H9 (cell line): ENCODE measurements around the gene NUP107. TPM values are rescaled to one million over a fixed set of nuclear protein-coding genes. Genes with fewer than 3 reads are reported as not detected.

Source experiments
- DNase-seq: peaks from one replicate; pipeline ENCODE4 v3.0.0-alpha.2; 2017
- H2AFZ ChIP-seq: one replicate; pipeline ENCODE4 v1.6.1; 2013; ENCODE audit warnings: mild to moderate bottlenecking, low read length, control low read depth, moderate library complexity
- H2AK5ac ChIP-seq: 2 replicates; pipeline ENCODE4 v1.6.1; 2013; ENCODE audit warnings: low read length, control low read depth, mixed read lengths; ENCODE audit not compliant: insufficient read length
- H2BK120ac ChIP-seq: one replicate; pipeline ENCODE4 v1.6.1; 2013; ENCODE audit warnings: low read depth, mild to moderate bottlenecking, low read length, control low read depth, inconsistent platforms; ENCODE audit not compliant: poor library complexity, severe bottlenecking
- H2BK12ac ChIP-seq: 2 replicates; pipeline ENCODE4 v1.6.1; 2013; ENCODE audit warnings: low read length, control low read depth, mixed read lengths, low read depth; ENCODE audit not compliant: insufficient read length
- H2BK15ac ChIP-seq: 2 replicates; pipeline ENCODE4 v1.6.1; 2013; ENCODE audit warnings: low read depth, low read length, control low read depth
- H2BK20ac ChIP-seq: one replicate; pipeline ENCODE4 v1.6.1; 2013; ENCODE audit warnings: low read depth, mild to moderate bottlenecking, low read length, control low read depth, inconsistent platforms; ENCODE audit not compliant: poor library complexity, severe bottlenecking
- H2BK5ac ChIP-seq: 2 replicates; pipeline ENCODE4 v1.6.1; 2013; ENCODE audit warnings: low read length, control low read depth, mixed read lengths; ENCODE audit not compliant: insufficient read length
- H3K14ac ChIP-seq: 2 replicates; pipeline ENCODE4 v1.6.1; 2013; ENCODE audit warnings: low read length, control low read depth; ENCODE audit not compliant: insufficient read depth
- H3K18ac ChIP-seq: 2 replicates; pipeline ENCODE4 v1.6.1; 2013; ENCODE audit warnings: low read depth, mild to moderate bottlenecking, mixed read lengths, low read length, control low read depth; ENCODE audit not compliant: insufficient read length
- H3K23ac ChIP-seq: 2 replicates; pipeline ENCODE4 v1.6.1; 2013; ENCODE audit warnings: low read length, control low read depth, mixed read lengths, low read depth; ENCODE audit not compliant: insufficient read length
- H3K23me2 ChIP-seq: 2 replicates; pipeline ENCODE4 v1.6.1; 2013; ENCODE audit warnings: low read depth, mild to moderate bottlenecking, mixed read lengths, low read length, control low read depth; ENCODE audit not compliant: insufficient read length, poor library complexity, severe bottlenecking
- H3K27ac ChIP-seq: 2 replicates; pipeline ENCODE4 v1.5.1; 2013; ENCODE audit warnings: low read length, control low read depth, mixed read lengths, low read depth; ENCODE audit not compliant: insufficient read length
- H3K27me3 ChIP-seq: 2 replicates; pipeline ENCODE4 v1.6.1; 2013; ENCODE audit warnings: low read length, control low read depth, inconsistent platforms; ENCODE audit not compliant: insufficient read depth
- H3K4ac ChIP-seq: 2 replicates; pipeline ENCODE4 v1.6.1; 2013; ENCODE audit warnings: low read depth, mild to moderate bottlenecking, control low read depth, inconsistent platforms, low read length, moderate library complexity
- H3K4me1 ChIP-seq: 2 replicates; pipeline ENCODE4 v1.6.1; 2013; ENCODE audit warnings: low read length, control low read depth, inconsistent platforms; ENCODE audit not compliant: insufficient read depth
- H3K4me2 ChIP-seq: 2 replicates; pipeline ENCODE4 v1.6.1; 2013; ENCODE audit warnings: low read length, control low read depth, mixed read lengths; ENCODE audit not compliant: insufficient read length, insufficient read depth
- H3K56ac ChIP-seq: 2 replicates; pipeline ENCODE4 v1.6.1; 2013; ENCODE audit warnings: low read depth, mild to moderate bottlenecking, mixed read lengths, low read length, control low read depth; ENCODE audit not compliant: insufficient read length
- H3K79me1 ChIP-seq: 2 replicates; pipeline ENCODE4 v1.6.1; 2013; ENCODE audit warnings: low read depth, mild to moderate bottlenecking, moderate library complexity, low read length, control low read depth, inconsistent platforms; ENCODE audit not compliant: insufficient read depth, poor library complexity, severe bottlenecking
- H3K79me2 ChIP-seq: 2 replicates; pipeline ENCODE4 v1.6.1; 2013; ENCODE audit warnings: low read length, control low read depth, inconsistent platforms; ENCODE audit not compliant: insufficient read depth
- H3K9ac ChIP-seq: 2 replicates; pipeline ENCODE4 v1.6.1; 2013; ENCODE audit warnings: low read length, control low read depth, mixed read lengths; ENCODE audit not compliant: insufficient read length; ENCODE audit errors: extremely low read depth
- H3K9me3 ChIP-seq: one replicate; pipeline ENCODE4 v1.6.1; 2013; ENCODE audit warnings: low read depth, low read length, inconsistent platforms; ENCODE audit not compliant: control insufficient read depth
- H3T11ph ChIP-seq: one replicate; pipeline ENCODE4 v1.6.1; 2013; ENCODE audit warnings: mild to moderate bottlenecking, low read length, control low read depth, inconsistent platforms
- H4K20me1 ChIP-seq: one replicate; pipeline ENCODE4 v1.6.1; 2013; ENCODE audit not compliant: control insufficient read depth, insufficient read length, insufficient read depth
- H4K5ac ChIP-seq: 2 replicates; pipeline ENCODE4 v1.6.1; 2013; ENCODE audit warnings: low read depth, mild to moderate bottlenecking, mixed read lengths, low read length, control low read depth; ENCODE audit not compliant: insufficient read length
- H4K8ac ChIP-seq: replicated peaks from 2 replicates; pipeline ENCODE4 v1.6.1; 2013; ENCODE audit warnings: low read length, control low read depth, mixed read lengths, low read depth; ENCODE audit not compliant: insufficient read length
- H4K91ac ChIP-seq: 2 replicates; pipeline ENCODE4 v1.6.1; 2013; ENCODE audit warnings: low read depth, mild to moderate bottlenecking, moderate library complexity, mixed read lengths, low read length, control low read depth; ENCODE audit not compliant: insufficient read length
- H3K27ac Mint-ChIP-seq, 3 experiments: 2 replicates in 2 of 3; 3 replicates in 1 of 3; pipeline ENCODE4 v1.8.0; 2020 to 2021; ENCODE audit warnings: mixed read lengths in 3 of 3, mild to moderate bottlenecking in 1 of 3, moderate library complexity in 1 of 3
- H3K27me3 Mint-ChIP-seq: 2 replicates; pipeline ENCODE4 v1.8.0; 2021; ENCODE audit warnings: low read depth, mild to moderate bottlenecking, moderate library complexity, mixed read lengths
- H3K36me3 Mint-ChIP-seq, 3 experiments: 2 replicates in 2 of 3; 3 replicates in 1 of 3; pipeline ENCODE4 v1.8.0; 2020 to 2021; ENCODE audit warnings: low read depth in 3 of 3, mixed read lengths in 3 of 3; ENCODE audit not compliant: insufficient read depth in 1 of 3
- H3K4me1 Mint-ChIP-seq, 2 experiments: 2 replicates each; pipeline ENCODE4 v1.8.0; 2020; ENCODE audit warnings: mixed read lengths in 2 of 2
- H3K4me3 Mint-ChIP-seq, 2 experiments: 2 replicates in 1 of 2; 3 replicates in 1 of 2; pipeline ENCODE4 v1.8.0; 2020 to 2021; ENCODE audit warnings: mild to moderate bottlenecking in 2 of 2, mixed read lengths in 2 of 2, moderate library complexity in 1 of 2
- H3K9me3 Mint-ChIP-seq, 2 experiments: 2 replicates in 1 of 2; 3 replicates in 1 of 2; pipeline ENCODE4 v1.8.0; 2020; ENCODE audit warnings: mild to moderate bottlenecking in 2 of 2, mixed read lengths in 2 of 2, moderate library complexity in 1 of 2
- total RNA-seq: library from RNA; stranded (reverse); gene quantifications from 2 replicates; pipeline ENCODE4 v1.2.1, GENCODE V29; 2021
- TF ChIP-seq, protein P1 (sequence below): fragments of 200-600 bp; sonication (generic); conservative IDR thresholded peaks from 3 replicates; pipeline ENCODE4 v1.8.0; 2021; ENCODE audit warnings: antibody characterized with exemption, mild to moderate bottlenecking

The NUP107 gene
- total RNA-seq, 1 experiment from 2014 or later, result 147 TPM

DNA sequence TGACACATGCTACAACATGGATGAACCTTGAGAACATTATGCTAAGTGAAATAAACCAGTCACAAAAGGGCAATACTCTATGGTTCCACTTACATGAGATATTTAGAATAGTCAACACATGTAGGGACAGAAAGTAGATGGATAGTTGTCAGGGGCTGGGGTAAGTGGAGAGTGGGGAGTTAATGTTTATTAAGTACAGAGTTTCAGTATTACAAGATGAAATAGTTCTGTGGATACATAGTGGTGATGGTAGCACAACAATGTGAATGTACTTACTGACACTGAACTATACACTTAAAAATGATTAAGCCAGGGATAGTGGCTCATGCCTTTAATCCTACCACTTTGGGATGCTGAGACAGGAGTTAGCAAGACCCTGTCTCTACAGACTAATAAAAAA, 8.7 kb downstream of the NUP107 start:
- no peak overlapping the region for H4K5ac ChIP-seq
- H2AFZ ChIP-seq, result no peak overlapping the region
- Mint-ChIP-seq H3K27ac (no peak overlapping the region), H3K36me3 (peaks cover 49 to 75% (median 72%) of the 10 kb centered on the region in 3 experiments), H3K27me3 (no peaks in the 10 kb centered on the region), H3K4me3 (no peak overlapping the region), H3K4me1 (no peaks in the 10 kb centered on the region), H3K9me3 (no peaks in the 10 kb centered on the region)
- H2BK120ac ChIP-seq, result no peak overlapping the region
- no peaks in the 10 kb centered on the region for H3K27me3 ChIP-seq
- no peak overlapping the region for H2BK12ac ChIP-seq
- H2BK20ac ChIP-seq, result no peak overlapping the region
- H3K27ac ChIP-seq, result no peak overlapping the region
- H4K20me1 ChIP-seq, result no peaks in the 10 kb centered on the region
- no peaks in the 10 kb centered on the region for H3K79me1 ChIP-seq
- H3K9ac ChIP-seq, result no peak overlapping the region
- H4K8ac ChIP-seq, result no peak overlapping the region
- no peak for DNase-seq
- no peaks in the 10 kb centered on the region for H3K9me3 ChIP-seq
- TF ChIP-seq, protein P1, sequence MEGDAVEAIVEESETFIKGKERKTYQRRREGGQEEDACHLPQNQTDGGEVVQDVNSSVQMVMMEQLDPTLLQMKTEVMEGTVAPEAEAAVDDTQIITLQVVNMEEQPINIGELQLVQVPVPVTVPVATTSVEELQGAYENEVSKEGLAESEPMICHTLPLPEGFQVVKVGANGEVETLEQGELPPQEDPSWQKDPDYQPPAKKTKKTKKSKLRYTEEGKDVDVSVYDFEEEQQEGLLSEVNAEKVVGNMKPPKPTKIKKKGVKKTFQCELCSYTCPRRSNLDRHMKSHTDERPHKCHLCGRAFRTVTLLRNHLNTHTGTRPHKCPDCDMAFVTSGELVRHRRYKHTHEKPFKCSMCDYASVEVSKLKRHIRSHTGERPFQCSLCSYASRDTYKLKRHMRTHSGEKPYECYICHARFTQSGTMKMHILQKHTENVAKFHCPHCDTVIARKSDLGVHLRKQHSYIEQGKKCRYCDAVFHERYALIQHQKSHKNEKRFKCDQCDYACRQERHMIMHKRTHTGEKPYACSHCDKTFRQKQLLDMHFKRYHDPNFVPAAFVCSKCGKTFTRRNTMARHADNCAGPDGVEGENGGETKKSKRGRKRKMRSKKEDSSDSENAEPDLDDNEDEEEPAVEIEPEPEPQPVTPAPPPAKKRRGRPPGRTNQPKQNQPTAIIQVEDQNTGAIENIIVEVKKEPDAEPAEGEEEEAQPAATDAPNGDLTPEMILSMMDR, result no peak
- no peak overlapping the region for H2AK5ac ChIP-seq
- H3K23ac ChIP-seq, result no peak overlapping the region
- H3T11ph ChIP-seq, result no peak overlapping the region
- no peaks in the 10 kb centered on the region for H3K4me1 ChIP-seq
- no peak overlapping the region for H3K4ac ChIP-seq
- H3K4me2 ChIP-seq, result no peak overlapping the region
- no peaks in the 10 kb centered on the region for H3K79me2 ChIP-seq
- no peak overlapping the region for H3K56ac ChIP-seq
- no peak overlapping the region for H3K18ac ChIP-seq
- no peak overlapping the region for H2BK15ac ChIP-seq
- H4K91ac ChIP-seq, result no peak overlapping the region
- H2BK5ac ChIP-seq, result no peak overlapping the region
- H3K14ac ChIP-seq, result no peak overlapping the region
- H3K23me2 ChIP-seq, result no peaks in the 10 kb centered on the region
